ENCODE data around the gene SLC6A7.

The SLC6A7 gene

GRCh38 chr5:150197476-150197875, 7.6 kb downstream of the SLC6A7 start:
- H3K9me3 ChIP-seq (ENCODE audit: control insufficient read depth, insufficient read depth, low read depth, low read length): no peaks in the 10 kb centered on the region
- CTCF ChIA-PET: no interaction called here
- H3K4me1 ChIP-seq (ENCODE audit: control insufficient read depth, insufficient read depth, low read length): no peaks in the 10 kb centered on the region
- H3K4me3 ChIP-seq (ENCODE audit: low read depth, low read length): no peak overlapping the region
- H3K36me3 ChIP-seq (ENCODE audit: control insufficient read depth in 2 of 2, insufficient read depth in 1 of 2, low read length in 2 of 2): no peaks in the 10 kb centered on the region
- POLR2A ChIA-PET: no interaction called here
- H3K27ac ChIP-seq (ENCODE audit: extremely low read depth, low read depth, low read length): no peak overlapping the region
- TF ChIP-seq ZNF211 (tag by site-specific recombination; IDR thresholded peaks at IDR 0.05; ENCODE audit: low read depth): no peak
- peak; percentile 92 for TF ChIP-seq ZNF664 (tag by site-specific recombination; IDR thresholded peaks at IDR 0.05)

- H3K4me1 ChIP-seq (ENCODE audit: control insufficient read depth, insufficient read depth, low read length): no peaks in the 10 kb centered on the region
- no peak overlapping the region for H3K4me3 ChIP-seq (ENCODE audit: low read depth, low read length)
- no peak overlapping the region for H3K27ac ChIP-seq (ENCODE audit: extremely low read depth, low read depth, low read length)
- TF ChIP-seq ZNF645 (tag by site-specific recombination; IDR thresholded peaks at IDR 0.05): no peak
- no peaks in the 10 kb centered on the region for H3K36me3 ChIP-seq (ENCODE audit: control insufficient read depth in 2 of 2, insufficient read depth in 1 of 2, low read length in 2 of 2)
- ChIA-PET CTCF (no interaction called here), POLR2A (no interaction called here)
- no peaks in the 10 kb centered on the region for H3K9me3 ChIP-seq (ENCODE audit: control insufficient read depth, insufficient read depth, low read depth, low read length)
These were observed 12.6 kb downstream of the SLC6A7 start for GRCh38 chr5:150202501-150202900.

GRCh38 chr5:150203832-150204589, 14.1 kb downstream of the SLC6A7 start:
- Histone ChIP-seq H3K36me3 (ENCODE audit: control insufficient read depth in 2 of 2, insufficient read depth in 1 of 2, low read length in 2 of 2) (no peaks in the 10 kb centered on the region), H3K9me3 (ENCODE audit: control insufficient read depth, insufficient read depth, low read depth, low read length) (no peaks in the 10 kb centered on the region), H3K4me1 (ENCODE audit: control insufficient read depth, insufficient read depth, low read length) (no peaks in the 10 kb centered on the region), H3K27ac (ENCODE audit: extremely low read depth, low read depth, low read length) (no peak overlapping the region), H3K4me3 (ENCODE audit: low read depth, low read length) (no peak overlapping the region)
- ChIA-PET POLR2A (no interaction called here), CTCF (interaction anchor here (0.8 kb wide), 1 partner anchor 15 kb away, joined by 3 read pairs; no protein-coding TSS in a partner anchor)
- no peak for TF ChIP-seq ZNF768 (tag by site-specific recombination; IDR thresholded peaks at IDR 0.05)
- 0 out of 2 replicates have a peak, but pooled peaks have one; percentile 23 for TF ChIP-seq ZSCAN4 (tag by site-specific recombination; IDR thresholded peaks at IDR 0.05)

GRCh38 chr5:150204590-150204960, 14.7 kb downstream of the SLC6A7 start:
- CTCF ChIA-PET: interaction anchor here (1.0 kb wide), 1 partner anchor 24 kb away, joined by 3 read pairs; no protein-coding TSS in a partner anchor

More at GRCh38 chr5:150204590-150204960, 14.7 kb downstream of the SLC6A7 start:
- Histone ChIP-seq H3K4me3 (ENCODE audit: low read depth, low read length) (no peak overlapping the region), H3K27ac (ENCODE audit: extremely low read depth, low read depth, low read length) (no peak overlapping the region), H3K4me1 (ENCODE audit: control insufficient read depth, insufficient read depth, low read length) (no peaks in the 10 kb centered on the region), H3K9me3 (ENCODE audit: control insufficient read depth, insufficient read depth, low read depth, low read length) (no peaks in the 10 kb centered on the region), H3K36me3 (ENCODE audit: control insufficient read depth in 2 of 2, insufficient read depth in 1 of 2, low read length in 2 of 2) (no peaks in the 10 kb centered on the region)
- POLR2A ChIA-PET: no interaction called here
- no peak for TF ChIP-seq ZNF521 (tag by site-specific recombination; IDR thresholded peaks at IDR 0.05)
- no peak for TF ChIP-seq SALL2 (tag by site-specific recombination; IDR thresholded peaks at IDR 0.05; ENCODE audit: borderline replicate concordance)
- no peak for TF ChIP-seq ZNF324 (tag by site-specific recombination; IDR thresholded peaks at IDR 0.05)
- TF ChIP-seq ZNF26 (tag by site-specific recombination; IDR thresholded peaks at IDR 0.05): no peak
- TF ChIP-seq HIC1 (tag by site-specific recombination; IDR thresholded peaks at IDR 0.05): no peak
- TF ChIP-seq ZNF626 (tag by site-specific recombination; IDR thresholded peaks at IDR 0.05): no peak
- no peak for TF ChIP-seq ZNF518A (tag by site-specific recombination; conservative IDR thresholded peaks at IDR 0.05; ENCODE audit: low read depth)
- TF ChIP-seq MEIS1 (CRISPR knock-in tag; IDR thresholded peaks at IDR 0.05; ENCODE audit: borderline replicate concordance): no peak
- no peak for TF ChIP-seq ZNF600 (tag by site-specific recombination; IDR thresholded peaks at IDR 0.05)
- TF ChIP-seq ZNF175 (tag by site-specific recombination; IDR thresholded peaks at IDR 0.05): no peak

Data from HEK293 (cell line).